Smooth muscle cell (in vitro differentiated cells): ENCODE results near the gene DIP2C. TPM values are rescaled to one million over a fixed set of nuclear protein-coding genes. Genes with fewer than 3 reads are reported as not detected.

Source experiments
- DNase-seq: peaks from one replicate; lab custom pipeline; 2025; ENCODE audit not compliant: unreplicated experiment; lab: John Stamatoyannopoulos, UW
- H2AFZ ChIP-seq: fragments of 200-600 bp; sonication (generic); 2 replicates; pipeline ENCODE4 v1.6.0; 2016; ENCODE audit warnings: antibody characterized with exemption, low read depth, mild to moderate bottlenecking
- H3F3A ChIP-seq: fragments of 200-600 bp; sonication (generic); 2 replicates; pipeline ENCODE4 v1.6.0; 2017; ENCODE audit warnings: antibody characterized with exemption, low read depth
- H3K27ac ChIP-seq: fragments of 200-600 bp; sonication (generic); 2 replicates; pipeline ENCODE4 v1.5.1; 2016; ENCODE audit warnings: low read depth, mild to moderate bottlenecking
- H3K27me3 ChIP-seq: fragments of 200-600 bp; sonication (generic); 2 replicates; pipeline ENCODE4 v1.6.1; 2016; ENCODE audit warnings: low read depth, mild to moderate bottlenecking
- H3K36me3 ChIP-seq: fragments of 200-600 bp; sonication (generic); 2 replicates; pipeline ENCODE4 v1.5.1; 2016; ENCODE audit warnings: low read depth
- H3K4me1 ChIP-seq: fragments of 200-600 bp; sonication (generic); 2 replicates; pipeline ENCODE4 v1.5.1; 2016; ENCODE audit warnings: low read depth
- H3K4me2 ChIP-seq: fragments of 200-600 bp; sonication (generic); 2 replicates; pipeline ENCODE4 v1.6.0; 2016; ENCODE audit warnings: mild to moderate bottlenecking
- H3K4me3 ChIP-seq: fragments of 200-600 bp; sonication (generic); 2 replicates; pipeline ENCODE4 v1.5.1; 2016; ENCODE audit warnings: mild to moderate bottlenecking
- H3K79me2 ChIP-seq: fragments of 200-600 bp; sonication (generic); 2 replicates; pipeline ENCODE4 v1.6.0; 2016; ENCODE audit warnings: low read depth, mild to moderate bottlenecking
- H3K9ac ChIP-seq: fragments of 200-600 bp; sonication (generic); 2 replicates; pipeline ENCODE4 v1.6.0; 2016; ENCODE audit warnings: low read depth
- H3K9me3 ChIP-seq: fragments of 200-600 bp; sonication (generic); replicated peaks from 2 replicates; pipeline ENCODE4 v1.5.1; 2016; ENCODE audit warnings: low read depth
- H4K20me1 ChIP-seq: fragments of 200-600 bp; sonication (generic); 2 replicates; pipeline ENCODE4 v1.6.0; 2016; ENCODE audit warnings: low read depth
- CTCF ChIP-seq: fragments of 200-600 bp; sonication (generic); IDR thresholded peaks from 2 replicates; pipeline ENCODE4 v1.5.1; 2017; ENCODE audit warnings: borderline replicate concordance, mild to moderate bottlenecking, antibody characterized with exemption; ENCODE audit not compliant: insufficient read depth, poor library complexity, severe bottlenecking
- WGBS: methylation state at CpG from one replicate; pipeline ENCODE4 v1.1.7; 2016; ENCODE audit warnings: low lambda C conversion rate; 5-methylcytosine and 5-hydroxymethylcytosine counted together
- polyA plus RNA-seq: library from polyadenylated mRNA; unstranded; fragments of >200 nt; fragmentation: Nextera tagmentation; extraction: Ambion mirVana; gene quantifications from 2 replicates; pipeline ENCODE4 v1.2.1, GENCODE V29; 2016
- total RNA-seq: library from RNA; depleted of rRNA; stranded (reverse); fragments of >200 nt; gene quantifications from 2 replicates; pipeline ENCODE4 v1.2.3, GENCODE V29; 2014

The DIP2C gene
- total and polyA plus RNA-seq, 2 experiments from 2014 or later = 14.9 to 15.3 TPM

- peaks cover 52% of the 10 kb centered on the region for H3K79me2 ChIP-seq
These were observed 147.6 kb downstream of the DIP2C start for GRCh38 chr10:541750-542371.

GRCh38 chr10:541041-541440 is 148.4 kb downstream of the DIP2C start:
- no peak overlapping the region for H3K27ac ChIP-seq
- no peaks in the 10 kb centered on the region for H3K27me3 ChIP-seq
- no peak for TF ChIP-seq CTCF
- H3F3A ChIP-seq = no peaks in the 10 kb centered on the region
- H3K4me2 ChIP-seq = no peak overlapping the region
- DNase-seq = no peak
- H3K9me3 ChIP-seq = no peaks in the 10 kb centered on the region
- peaks cover 59% of the 10 kb centered on the region for H3K79me2 ChIP-seq
- peaks cover 100% of the 10 kb centered on the region for H4K20me1 ChIP-seq
- H3K4me1 ChIP-seq = no peaks in the 10 kb centered on the region
- H2AFZ ChIP-seq = no peak overlapping the region
- WGBS = 99% methylated on average over 11 of the region's 13 CpGs
- H3K4me3 ChIP-seq = no peak overlapping the region
- no peaks in the 10 kb centered on the region for H3K36me3 ChIP-seq
- H3K9ac ChIP-seq = no peak overlapping the region

More at GRCh38 chr10:541750-542371, 147.6 kb downstream of the DIP2C start:
- no peak overlapping the region for H2AFZ ChIP-seq
- no peaks in the 10 kb centered on the region for H3F3A ChIP-seq
- H3K9ac ChIP-seq = no peak overlapping the region
- WGBS = 95% methylated on average over 16 of the region's 16 CpGs
- no peaks in the 10 kb centered on the region for H3K36me3 ChIP-seq
- H4K20me1 ChIP-seq = peaks cover 99% of the 10 kb centered on the region
- H3K9me3 ChIP-seq = no peaks in the 10 kb centered on the region
- H3K4me2 ChIP-seq = no peak overlapping the region
- DNase-seq = no peak
- TF ChIP-seq CTCF = no peak
- no peak overlapping the region for H3K27ac ChIP-seq
- H3K27me3 ChIP-seq = no peaks in the 10 kb centered on the region
- peaks cover under 1% of the 10 kb centered on the region for H3K4me1 ChIP-seq
- H3K4me3 ChIP-seq = no peak overlapping the region

- Histone ChIP-seq H3K9ac (no peak overlapping the region), H4K20me1 (peaks cover 97% of the 10 kb centered on the region), H3K4me2 (no peak overlapping the region), H3K4me3 (no peak overlapping the region), H3K4me1 (no peaks in the 10 kb centered on the region), H3K36me3 (no peaks in the 10 kb centered on the region), H3K27ac (peak overlapping the region; percentile 22), H3K27me3 (no peaks in the 10 kb centered on the region), H3F3A (no peaks in the 10 kb centered on the region), H2AFZ (no peak overlapping the region), H3K79me2 (peaks cover 56% of the 10 kb centered on the region), H3K9me3 (no peaks in the 10 kb centered on the region)
- 64% methylated on average over 9 of the region's 9 CpGs for WGBS
- no peak for TF ChIP-seq CTCF
- DNase-seq = no peak
These were observed 150.6 kb downstream of the DIP2C start for GRCh38 chr10:538895-539294.

- 83% methylated on average over 5 of the region's 5 CpGs for WGBS
- Histone ChIP-seq H3K79me2 (peaks cover 52% of the 10 kb centered on the region), H2AFZ (no peak overlapping the region), H4K20me1 (peaks cover 95% of the 10 kb centered on the region), H3K4me2 (no peak overlapping the region), H3F3A (no peaks in the 10 kb centered on the region), H3K36me3 (no peaks in the 10 kb centered on the region), H3K4me1 (no peaks in the 10 kb centered on the region), H3K4me3 (no peak overlapping the region), H3K27me3 (no peaks in the 10 kb centered on the region), H3K9ac (no peak overlapping the region), H3K27ac (no peak overlapping the region), H3K9me3 (no peaks in the 10 kb centered on the region)
- DNase-seq = no peak
- no peak for TF ChIP-seq CTCF
These were observed 152.5 kb downstream of the DIP2C start for GRCh38 chr10:536935-537334.
